Tibial nerve (tissue), 4 donors: ENCODE results near the gene SLC25A22. TPM values are rescaled to one million over a fixed set of nuclear protein-coding genes. Genes with fewer than 3 reads are reported as not detected.
A peak's percentile ranks its signal among the peaks of the same experiment; 100 is the strongest.

Experiments
- DNase-seq, 2 donors: peaks; one replicate each; pipeline ENCODE4 v3.0.0-alpha.2; 2019; ENCODE audit warnings: low spot score in 2 of 2
- H3K27ac ChIP-seq, 4 donors: fragments of 200-600 bp; sonication (generic) in 3 of 4; one replicate each; pipeline ENCODE4 v1.5.1; 2017 to 2019; ENCODE audit warnings: mild to moderate bottlenecking in 1 of 4
- H3K27me3 ChIP-seq, 2 donors: fragments of 200-600 bp; sonication (generic) in 1 of 2; one replicate each; pipeline versions ENCODE4 v1.5.1 to v1.6.0; 2017 to 2019
- H3K36me3 ChIP-seq, 3 donors: fragments of 200-600 bp; sonication (generic); one replicate each; pipeline ENCODE4 v1.5.1; 2018 to 2019
- H3K4me1 ChIP-seq, 4 donors: fragments of 200-600 bp; sonication (generic) in 3 of 4; one replicate each; pipeline ENCODE4 v1.5.1; 2017 to 2019
- H3K4me3 ChIP-seq, 4 donors: fragments of 200-600 bp; sonication (generic) in 3 of 4; one replicate each; pipeline ENCODE4 v1.5.1; 2017 to 2019; ENCODE audit warnings: mild to moderate bottlenecking in 1 of 4, moderate library complexity in 1 of 4
- H3K9me3 ChIP-seq, 4 donors: fragments of 200-600 bp; sonication (generic) in 3 of 4; one replicate each; pipeline ENCODE4 v1.5.1; 2017 to 2019
- CTCF ChIP-seq, 5 experiments: fragments of 200-600 bp in 3 of 5; fragments of 450-650 bp in 2 of 5; sonication (generic) in 3 of 5; IDR thresholded peaks; one replicate each; pipeline ENCODE4 v1.5.1; 2016 to 2019; ENCODE audit warnings: antibody characterized with exemption in 5 of 5, mild to moderate bottlenecking in 3 of 5, moderate library complexity in 2 of 5
- EP300 ChIP-seq, 2 donors: sonication (generic); formaldehyde crosslinking; IDR thresholded peaks; one replicate each; pipeline ENCODE4 v1.6.1; 2017; ENCODE audit warnings: antibody characterized with exemption in 2 of 2, mild to moderate bottlenecking in 1 of 2
- POLR2A ChIP-seq, 2 donors: fragments of 450-650 bp; IDR thresholded peaks; one replicate each; pipeline ENCODE4 v1.6.1; 2017; ENCODE audit warnings: antibody characterized with exemption in 2 of 2, mild to moderate bottlenecking in 2 of 2, moderate library complexity in 2 of 2
- WGBS, 2 donors: methylation state at CpG; one replicate each; pipeline ENCODE4 v1.1.5; 2018; 5-methylcytosine and 5-hydroxymethylcytosine counted together
- total RNA-seq, 4 donors: library from RNA; depleted of rRNA; stranded (reverse); fragments of >200 nt; gene quantifications; one replicate each; pipeline ENCODE4 v1.1.0, GENCODE V29; 2016

Gene SLC25A22
- total RNA-seq, 4 donors from 2014 or later: 8.0 to 17.5 (median 10.0) TPM

GRCh38 chr11:809287-810039 lies 11.4 kb upstream of the SLC25A22 start, which contains the start of gene RPLP2:
Gene RPLP2, plus strand, starts transcription at chr11:809967. Its CDS starts 268 bp downstream, at chr11:810235.
- DNase-seq: peak; percentile 95 to 97
- TF ChIP-seq CTCF (IDR thresholded peaks at IDR 0.05): peak in 1 of 5 experiments; percentile 49
- peak; percentile 92 to 94 for TF ChIP-seq POLR2A (IDR thresholded peaks at IDR 0.05)
- peak; percentile 88 to 97 for TF ChIP-seq EP300 (IDR thresholded peaks at IDR 0.05)
- Histone ChIP-seq H3K36me3 (peaks cover 0 to 33% (median 7%) of the 10 kb centered on the region in 3 donors), H3K4me1 (peaks cover 0 to 49% (median 27%) of the 10 kb centered on the region in 4 donors), H3K27ac (peak within 1 kb of the TSS; percentile 96 to 98 (median 97)), H3K9me3 (no peaks in the 10 kb centered on the region), H3K4me3 (peak within 1 kb of the TSS; percentile 71 to 92 (median 84)), H3K27me3 (no peaks in the 10 kb centered on the region)
- WGBS, 2 donors: 0% methylated on average over 36 to 48 of the region's 81 CpGs

- Histone ChIP-seq H3K27ac (peak overlapping the region; percentile 96 to 98 (median 97)), H3K4me3 (peak overlapping the region; percentile 71 to 92 (median 84)), H3K4me1 (peaks cover 0 to 57% (median 31%) of the 10 kb centered on the region in 4 donors), H3K27me3 (no peaks in the 10 kb centered on the region), H3K9me3 (no peaks in the 10 kb centered on the region), H3K36me3 (peaks cover 0 to 27% (median 7%) of the 10 kb centered on the region in 3 donors)
- no peak for DNase-seq
- TF ChIP-seq EP300 (IDR thresholded peaks at IDR 0.05) (no peak), POLR2A (IDR thresholded peaks at IDR 0.05) (no peak)
- 30 to 39% methylated on average over 27 to 35 of the region's 36 CpGs for WGBS, 2 donors
Observed at GRCh38 chr11:808427-809286, 10.6 kb upstream of the SLC25A22 start.

DNA sequence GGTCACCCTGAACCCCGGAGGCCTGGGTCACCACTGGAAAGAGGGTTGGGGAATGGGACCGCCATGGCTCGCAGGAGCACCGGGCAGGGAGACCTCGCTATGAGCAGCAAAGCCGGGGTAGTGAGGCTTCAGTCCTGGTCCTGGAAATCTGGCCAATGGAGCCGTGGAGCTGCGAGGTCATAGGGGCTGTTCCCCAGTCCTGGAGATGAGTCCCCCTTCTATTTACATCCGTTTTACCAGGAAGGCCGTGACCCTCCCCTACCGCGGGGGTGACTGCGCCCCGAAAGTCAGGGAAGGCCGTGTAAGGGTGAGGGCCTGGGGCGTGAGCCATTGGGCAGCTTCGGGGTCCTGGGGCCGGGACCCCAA lies 6.5 kb upstream of the SLC25A22 start:
- H3K4me1 ChIP-seq: peaks cover 0 to 40% (median 18%) of the 10 kb centered on the region in 4 donors
- no peak for DNase-seq
- H3K27me3 ChIP-seq: no peaks in the 10 kb centered on the region
- peak overlapping the region; percentile 24 to 70 (median 58) for H3K4me3 ChIP-seq
- TF ChIP-seq POLR2A (IDR thresholded peaks at IDR 0.05): no peak
- no peak for TF ChIP-seq EP300 (IDR thresholded peaks at IDR 0.05)
- TF ChIP-seq CTCF (IDR thresholded peaks at IDR 0.05): no peak
- peaks cover 0 to 38% (median 0%) of the 10 kb centered on the region in 3 donors for H3K36me3 ChIP-seq
- no peaks in the 10 kb centered on the region for H3K9me3 ChIP-seq
- H3K27ac ChIP-seq: peak overlapping the region; percentile 67 to 94 (median 90)
- 0 to 1% methylated on average over 1 to 16 of the region's 18 CpGs for WGBS, 2 donors

GRCh38 chr11:803770-804598 lies 5.9 kb upstream of the SLC25A22 start:
- WGBS, 2 donors: 53 to 68% methylated on average over 18 to 23 of the region's 26 CpGs
- Histone ChIP-seq H3K36me3 (peaks cover 0 to 44% (median 0%) of the 10 kb centered on the region in 3 donors), H3K4me3 (peak overlapping the region in 2 of 4 donors; percentile 62 to 70), H3K27ac (peak overlapping the region in 1 of 4 donors; percentile 92), H3K4me1 (peaks cover 0 to 40% (median 17%) of the 10 kb centered on the region in 4 donors), H3K9me3 (no peaks in the 10 kb centered on the region), H3K27me3 (no peaks in the 10 kb centered on the region)
- DNase-seq: no peak
- no peak for TF ChIP-seq CTCF (IDR thresholded peaks at IDR 0.05)
- no peak for TF ChIP-seq POLR2A (IDR thresholded peaks at IDR 0.05)
- TF ChIP-seq EP300 (IDR thresholded peaks at IDR 0.05): no peak

GRCh38 chr11:803467-803742 lies 5.3 kb upstream of the SLC25A22 start:
- H3K9me3 ChIP-seq: no peaks in the 10 kb centered on the region
- H3K36me3 ChIP-seq: peaks cover 0 to 46% (median 0%) of the 10 kb centered on the region in 3 donors
- DNase-seq: no peak
- no peak overlapping the region for H3K27ac ChIP-seq
- no peaks in the 10 kb centered on the region for H3K27me3 ChIP-seq
- TF ChIP-seq POLR2A (IDR thresholded peaks at IDR 0.05): no peak
- TF ChIP-seq EP300 (IDR thresholded peaks at IDR 0.05): no peak
- TF ChIP-seq CTCF (IDR thresholded peaks at IDR 0.05): no peak
- no peak overlapping the region for H3K4me3 ChIP-seq
- H3K4me1 ChIP-seq: peaks cover 0 to 38% (median 14%) of the 10 kb centered on the region in 4 donors
- 83 to 100% methylated on average over 1 to 5 of the region's 8 CpGs for WGBS, 2 donors
